GM23338 (cell line): ENCODE data around the gene TBL3. TPM values are rescaled to one million over a fixed set of nuclear protein-coding genes. Genes with fewer than 3 reads are reported as not detected.

Experiments used
- ATAC-seq: fragments of 200-7000 bp; cut with Tn5 transposase; 3 replicates; pipeline ENCODE4 v1.9.1; 2020
- DNase-seq: peaks from one replicate; pipeline ENCODE4 v3.0.0-alpha.2; 2015; ENCODE audit warnings: low spot score
- H2AFZ ChIP-seq: fragments of 200-600 bp; sonication (generic); 2 replicates; pipeline ENCODE4 v1.8.0; 2016; ENCODE audit warnings: antibody characterized with exemption, mild to moderate bottlenecking, moderate library complexity
- H3F3A ChIP-seq: fragments of 200-600 bp; sonication (generic); replicated peaks from 2 replicates; pipeline ENCODE4 v1.8.0; 2017; ENCODE audit warnings: antibody characterized with exemption, mixed run types, low read depth
- H3K27ac ChIP-seq: fragments of 200-600 bp; sonication (generic); 2 replicates; pipeline ENCODE4 v1.6.1; 2016; ENCODE audit warnings: low read depth
- H3K27me3 ChIP-seq: fragments of 200-600 bp; sonication (generic); 2 replicates; pipeline ENCODE4 v1.8.0; 2016; ENCODE audit warnings: mild to moderate bottlenecking, mixed run types, moderate library complexity; ENCODE audit not compliant: insufficient read depth
- H3K36me3 ChIP-seq: fragments of 200-600 bp; sonication (generic); 2 replicates; pipeline ENCODE4 v1.8.0; 2016; ENCODE audit warnings: mild to moderate bottlenecking; ENCODE audit not compliant: insufficient read depth
- H3K4me1 ChIP-seq: fragments of 200-600 bp; sonication (generic); 2 replicates; pipeline ENCODE4 v1.8.0; 2016; ENCODE audit warnings: mild to moderate bottlenecking, moderate library complexity; ENCODE audit not compliant: insufficient read depth
- H3K4me2 ChIP-seq: fragments of 200-600 bp; sonication (generic); 2 replicates; pipeline ENCODE4 v1.7.1; 2017; ENCODE audit warnings: mixed run types
- H3K4me3 ChIP-seq: fragments of 200-600 bp; sonication (generic); 2 replicates; pipeline ENCODE4 v1.6.1; 2016; ENCODE audit warnings: mixed run types
- H3K79me2 ChIP-seq: fragments of 200-600 bp; sonication (generic); replicated peaks from 2 replicates; pipeline ENCODE4 v1.8.0; 2017; ENCODE audit warnings: mild to moderate bottlenecking; ENCODE audit not compliant: insufficient read depth
- H3K9me2 ChIP-seq: fragments of 200-600 bp; sonication (generic); 2 replicates; pipeline ENCODE4 v1.8.0; 2017; ENCODE audit not compliant: insufficient read depth
- H4K20me1 ChIP-seq: fragments of 200-600 bp; sonication (generic); replicated peaks from 2 replicates; pipeline ENCODE4 v1.8.0; 2017; ENCODE audit warnings: mild to moderate bottlenecking; ENCODE audit not compliant: insufficient read depth
- H3K27ac Mint-ChIP-seq: 2 replicates; pipeline ENCODE4 v1.8.0; 2020; ENCODE audit warnings: inconsistent platforms, mild to moderate bottlenecking, moderate library complexity, mixed read lengths
- H3K27me3 Mint-ChIP-seq: 3 replicates; pipeline ENCODE4 v1.8.0; 2022; ENCODE audit warnings: low read depth, mild to moderate bottlenecking, moderate library complexity, mixed read lengths, inconsistent platforms; ENCODE audit not compliant: insufficient read depth, poor library complexity
- H3K36me3 Mint-ChIP-seq: 3 replicates; pipeline ENCODE4 v1.8.0; 2021; ENCODE audit warnings: low read depth, mild to moderate bottlenecking, inconsistent platforms, moderate library complexity, mixed read lengths
- H3K4me1 Mint-ChIP-seq: 3 replicates; pipeline ENCODE4 v1.8.0; 2020; ENCODE audit warnings: mild to moderate bottlenecking, inconsistent platforms, mixed read lengths
- H3K4me3 Mint-ChIP-seq: 3 replicates; pipeline ENCODE4 v1.8.0; 2021; ENCODE audit warnings: moderate library complexity, mild to moderate bottlenecking, inconsistent platforms, mixed read lengths
- H3K9me3 Mint-ChIP-seq: 3 replicates; pipeline ENCODE4 v1.8.0; 2020; ENCODE audit warnings: moderate library complexity, mild to moderate bottlenecking, inconsistent platforms, mixed read lengths
- CREB1 ChIP-seq: fragments of 250-450 bp; sonication (Bioruptor Pico); IDR thresholded peaks from 2 replicates; pipeline ENCODE4 v1.5.0; 2020; ENCODE audit warnings: low read depth, mild to moderate bottlenecking, moderate library complexity
- CTCF ChIP-seq, 2 experiments: fragments of 200-600 bp in 1 of 2; sonication (generic) in 1 of 2; conservative IDR thresholded peaks; 2 replicates each; pipeline versions ENCODE4 v1.5.1 to v1.6.1; 2016 to 2017; ENCODE audit warnings: antibody characterized with exemption in 2 of 2, low read depth in 2 of 2, mild to moderate bottlenecking in 2 of 2, moderate library complexity in 1 of 2
- EZH2 ChIP-seq: fragments of 200-600 bp; sonication (generic); IDR thresholded peaks from one replicate; pipeline ENCODE4 v1.8.0; 2017; ENCODE audit warnings: antibody characterized with exemption, mild to moderate bottlenecking, low read depth; ENCODE audit not compliant: unreplicated experiment
- EZH2phosphoT487 ChIP-seq: fragments of 200-600 bp; sonication (generic); IDR thresholded peaks from one replicate; pipeline ENCODE4 v1.8.1; 2018; ENCODE audit warnings: antibody characterized with exemption; ENCODE audit not compliant: unreplicated experiment
- JUNB ChIP-seq: IDR thresholded peaks from one replicate; pipeline ENCODE4 v1.6.1; 2016; ENCODE audit warnings: antibody characterized with exemption; ENCODE audit not compliant: unreplicated experiment
- NANOG ChIP-seq: IDR thresholded peaks from 2 replicates; pipeline ENCODE4 v1.6.1; 2016; ENCODE audit warnings: antibody characterized with exemption, borderline replicate concordance
- POLR2AphosphoS5 ChIP-seq: IDR thresholded peaks from 2 replicates; pipeline ENCODE4 v1.6.1; 2016; ENCODE audit warnings: antibody characterized with exemption, low read depth
- STAT1 ChIP-seq: IDR thresholded peaks from one replicate; pipeline ENCODE4 v1.6.1; 2016; ENCODE audit warnings: antibody characterized with exemption; ENCODE audit not compliant: unreplicated experiment
- ZNF114 ChIP-seq: fragments of 250-450 bp; sonication (Bioruptor Pico); IDR thresholded peaks from 2 replicates; pipeline ENCODE4 v1.5.0; 2020; ENCODE audit warnings: mild to moderate bottlenecking, moderate library complexity
- ZNF331 ChIP-seq: fragments of 250-450 bp; sonication (Bioruptor Pico); IDR thresholded peaks from 2 replicates; pipeline ENCODE4 v1.5.0; 2020; ENCODE audit warnings: low read depth, mild to moderate bottlenecking, moderate library complexity
- polyA plus RNA-seq: library from polyadenylated mRNA; unstranded; fragments of >200 nt; fragmentation: Nextera tagmentation; extraction: Ambion mirVana; gene quantifications from 2 replicates; pipeline ENCODE4 v1.2.1, GENCODE V29; 2016
- total RNA-seq: library from RNA; depleted of rRNA; stranded (reverse); fragments of >200 nt; shearing (Covaris generic); gene quantifications from 2 replicates; pipeline ENCODE4 v1.2.3, GENCODE V29; 2014
- TF ChIP-seq, protein P1 (sequence below): IDR thresholded peaks from one replicate; pipeline ENCODE4 v1.6.1; 2018; ENCODE audit warnings: antibody characterized with exemption; ENCODE audit not compliant: unreplicated experiment
- TF ChIP-seq, protein P2 (sequence below): IDR thresholded peaks from 2 replicates; pipeline ENCODE4 v1.6.1; 2016; ENCODE audit warnings: antibody characterized with exemption
- TF ChIP-seq, protein P3 (sequence below): fragments of 250-450 bp; sonication (Bioruptor Pico); IDR thresholded peaks from 2 replicates; pipeline ENCODE4 v1.5.0; 2020; ENCODE audit warnings: mild to moderate bottlenecking, moderate library complexity

TBL3 gene
- total and polyA plus RNA-seq, 2 experiments from 2014 or later, result 67.0 to 157 TPM

- ATAC-seq (no peak), DNase-seq (no peak)
- no peak for TF ChIP-seq ZNF114
- TF ChIP-seq EZH2phosphoT487, result no peak
- TF ChIP-seq, protein P1, sequence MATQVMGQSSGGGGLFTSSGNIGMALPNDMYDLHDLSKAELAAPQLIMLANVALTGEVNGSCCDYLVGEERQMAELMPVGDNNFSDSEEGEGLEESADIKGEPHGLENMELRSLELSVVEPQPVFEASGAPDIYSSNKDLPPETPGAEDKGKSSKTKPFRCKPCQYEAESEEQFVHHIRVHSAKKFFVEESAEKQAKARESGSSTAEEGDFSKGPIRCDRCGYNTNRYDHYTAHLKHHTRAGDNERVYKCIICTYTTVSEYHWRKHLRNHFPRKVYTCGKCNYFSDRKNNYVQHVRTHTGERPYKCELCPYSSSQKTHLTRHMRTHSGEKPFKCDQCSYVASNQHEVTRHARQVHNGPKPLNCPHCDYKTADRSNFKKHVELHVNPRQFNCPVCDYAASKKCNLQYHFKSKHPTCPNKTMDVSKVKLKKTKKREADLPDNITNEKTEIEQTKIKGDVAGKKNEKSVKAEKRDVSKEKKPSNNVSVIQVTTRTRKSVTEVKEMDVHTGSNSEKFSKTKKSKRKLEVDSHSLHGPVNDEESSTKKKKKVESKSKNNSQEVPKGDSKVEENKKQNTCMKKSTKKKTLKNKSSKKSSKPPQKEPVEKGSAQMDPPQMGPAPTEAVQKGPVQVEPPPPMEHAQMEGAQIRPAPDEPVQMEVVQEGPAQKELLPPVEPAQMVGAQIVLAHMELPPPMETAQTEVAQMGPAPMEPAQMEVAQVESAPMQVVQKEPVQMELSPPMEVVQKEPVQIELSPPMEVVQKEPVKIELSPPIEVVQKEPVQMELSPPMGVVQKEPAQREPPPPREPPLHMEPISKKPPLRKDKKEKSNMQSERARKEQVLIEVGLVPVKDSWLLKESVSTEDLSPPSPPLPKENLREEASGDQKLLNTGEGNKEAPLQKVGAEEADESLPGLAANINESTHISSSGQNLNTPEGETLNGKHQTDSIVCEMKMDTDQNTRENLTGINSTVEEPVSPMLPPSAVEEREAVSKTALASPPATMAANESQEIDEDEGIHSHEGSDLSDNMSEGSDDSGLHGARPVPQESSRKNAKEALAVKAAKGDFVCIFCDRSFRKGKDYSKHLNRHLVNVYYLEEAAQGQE, result no peak
- TF ChIP-seq CTCF (conservative IDR thresholded peaks at IDR 0.05; ENCODE audit: low read depth in 2 of 2), result no peak
- TF ChIP-seq CREB1, result no peak
- no peak for TF ChIP-seq NANOG
- TF ChIP-seq EZH2, result no peak
- TF ChIP-seq, protein P2, sequence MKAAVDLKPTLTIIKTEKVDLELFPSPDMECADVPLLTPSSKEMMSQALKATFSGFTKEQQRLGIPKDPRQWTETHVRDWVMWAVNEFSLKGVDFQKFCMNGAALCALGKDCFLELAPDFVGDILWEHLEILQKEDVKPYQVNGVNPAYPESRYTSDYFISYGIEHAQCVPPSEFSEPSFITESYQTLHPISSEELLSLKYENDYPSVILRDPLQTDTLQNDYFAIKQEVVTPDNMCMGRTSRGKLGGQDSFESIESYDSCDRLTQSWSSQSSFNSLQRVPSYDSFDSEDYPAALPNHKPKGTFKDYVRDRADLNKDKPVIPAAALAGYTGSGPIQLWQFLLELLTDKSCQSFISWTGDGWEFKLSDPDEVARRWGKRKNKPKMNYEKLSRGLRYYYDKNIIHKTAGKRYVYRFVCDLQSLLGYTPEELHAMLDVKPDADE, result no peak
- TF ChIP-seq POLR2AphosphoS5, result no peak
- no peak for TF ChIP-seq ZNF331
- TF ChIP-seq, protein P3, sequence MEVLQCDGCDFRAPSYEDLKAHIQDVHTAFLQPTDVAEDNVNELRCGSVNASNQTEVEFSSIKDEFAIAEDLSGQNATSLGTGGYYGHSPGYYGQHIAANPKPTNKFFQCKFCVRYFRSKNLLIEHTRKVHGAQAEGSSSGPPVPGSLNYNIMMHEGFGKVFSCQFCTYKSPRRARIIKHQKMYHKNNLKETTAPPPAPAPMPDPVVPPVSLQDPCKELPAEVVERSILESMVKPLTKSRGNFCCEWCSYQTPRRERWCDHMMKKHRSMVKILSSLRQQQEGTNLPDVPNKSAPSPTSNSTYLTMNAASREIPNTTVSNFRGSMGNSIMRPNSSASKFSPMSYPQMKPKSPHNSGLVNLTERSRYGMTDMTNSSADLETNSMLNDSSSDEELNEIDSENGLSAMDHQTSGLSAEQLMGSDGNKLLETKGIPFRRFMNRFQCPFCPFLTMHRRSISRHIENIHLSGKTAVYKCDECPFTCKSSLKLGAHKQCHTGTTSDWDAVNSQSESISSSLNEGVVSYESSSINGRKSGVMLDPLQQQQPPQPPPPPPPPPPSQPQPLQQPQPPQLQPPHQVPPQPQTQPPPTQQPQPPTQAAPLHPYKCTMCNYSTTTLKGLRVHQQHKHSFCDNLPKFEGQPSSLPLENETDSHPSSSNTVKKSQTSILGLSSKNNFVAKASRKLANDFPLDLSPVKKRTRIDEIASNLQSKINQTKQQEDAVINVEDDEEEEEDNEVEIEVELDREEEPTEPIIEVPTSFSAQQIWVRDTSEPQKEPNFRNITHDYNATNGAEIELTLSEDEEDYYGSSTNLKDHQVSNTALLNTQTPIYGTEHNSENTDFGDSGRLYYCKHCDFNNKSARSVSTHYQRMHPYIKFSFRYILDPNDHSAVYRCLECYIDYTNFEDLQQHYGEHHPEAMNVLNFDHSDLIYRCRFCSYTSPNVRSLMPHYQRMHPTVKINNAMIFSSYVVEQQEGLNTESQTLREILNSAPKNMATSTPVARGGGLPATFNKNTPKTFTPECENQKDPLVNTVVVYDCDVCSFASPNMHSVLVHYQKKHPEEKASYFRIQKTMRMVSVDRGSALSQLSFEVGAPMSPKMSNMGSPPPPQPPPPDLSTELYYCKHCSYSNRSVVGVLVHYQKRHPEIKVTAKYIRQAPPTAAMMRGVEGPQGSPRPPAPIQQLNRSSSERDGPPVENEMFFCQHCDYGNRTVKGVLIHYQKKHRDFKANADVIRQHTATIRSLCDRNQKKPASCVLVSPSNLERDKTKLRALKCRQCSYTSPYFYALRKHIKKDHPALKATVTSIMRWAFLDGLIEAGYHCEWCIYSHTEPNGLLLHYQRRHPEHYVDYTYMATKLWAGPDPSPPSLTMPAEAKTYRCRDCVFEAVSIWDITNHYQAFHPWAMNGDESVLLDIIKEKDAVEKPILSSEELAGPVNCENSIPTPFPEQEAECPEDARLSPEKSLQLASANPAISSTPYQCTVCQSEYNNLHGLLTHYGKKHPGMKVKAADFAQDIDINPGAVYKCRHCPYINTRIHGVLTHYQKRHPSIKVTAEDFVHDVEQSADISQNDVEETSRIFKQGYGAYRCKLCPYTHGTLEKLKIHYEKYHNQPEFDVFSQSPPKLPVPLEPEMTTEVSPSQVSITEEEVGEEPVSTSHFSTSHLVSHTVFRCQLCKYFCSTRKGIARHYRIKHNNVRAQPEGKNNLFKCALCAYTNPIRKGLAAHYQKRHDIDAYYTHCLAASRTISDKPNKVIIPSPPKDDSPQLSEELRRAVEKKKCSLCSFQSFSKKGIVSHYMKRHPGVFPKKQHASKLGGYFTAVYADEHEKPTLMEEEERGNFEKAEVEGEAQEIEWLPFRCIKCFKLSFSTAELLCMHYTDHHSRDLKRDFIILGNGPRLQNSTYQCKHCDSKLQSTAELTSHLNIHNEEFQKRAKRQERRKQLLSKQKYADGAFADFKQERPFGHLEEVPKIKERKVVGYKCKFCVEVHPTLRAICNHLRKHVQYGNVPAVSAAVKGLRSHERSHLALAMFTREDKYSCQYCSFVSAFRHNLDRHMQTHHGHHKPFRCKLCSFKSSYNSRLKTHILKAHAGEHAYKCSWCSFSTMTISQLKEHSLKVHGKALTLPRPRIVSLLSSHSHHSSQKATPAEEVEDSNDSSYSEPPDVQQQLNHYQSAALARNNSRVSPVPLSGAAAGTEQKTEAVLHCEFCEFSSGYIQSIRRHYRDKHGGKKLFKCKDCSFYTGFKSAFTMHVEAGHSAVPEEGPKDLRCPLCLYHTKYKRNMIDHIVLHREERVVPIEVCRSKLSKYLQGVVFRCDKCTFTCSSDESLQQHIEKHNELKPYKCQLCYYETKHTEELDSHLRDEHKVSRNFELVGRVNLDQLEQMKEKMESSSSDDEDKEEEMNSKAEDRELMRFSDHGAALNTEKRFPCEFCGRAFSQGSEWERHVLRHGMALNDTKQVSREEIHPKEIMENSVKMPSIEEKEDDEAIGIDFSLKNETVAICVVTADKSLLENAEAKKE, result no peak
- no peak for TF ChIP-seq JUNB
- TF ChIP-seq STAT1, result no peak
- H3K4me2 ChIP-seq, result no peak overlapping the region
- no peak overlapping the region for H3K4me3 Mint-ChIP-seq
- peaks cover 19% of the 10 kb centered on the region for H3K79me2 ChIP-seq
- no peaks in the 10 kb centered on the region; the same call in 1 of the 2 replicates for H4K20me1 ChIP-seq
- H3K27me3 ChIP-seq, result peaks cover 15% of the 10 kb centered on the region
- H3K27ac Mint-ChIP-seq, result no peak overlapping the region
- H2AFZ ChIP-seq, result no peak overlapping the region
- peaks cover 18% of the 10 kb centered on the region for H3K4me1 ChIP-seq
- H3K36me3 ChIP-seq, result no peaks in the 10 kb centered on the region
- peaks cover 13% of the 10 kb centered on the region; the same call in 1 of the 2 replicates for H3F3A ChIP-seq
- no peak overlapping the region for H3K27ac ChIP-seq
- H3K4me1 Mint-ChIP-seq, result peaks cover 14% of the 10 kb centered on the region
- no peak overlapping the region for H3K4me3 ChIP-seq
- H3K36me3 Mint-ChIP-seq, result peaks cover 16% of the 10 kb centered on the region
- peaks cover 31% of the 10 kb centered on the region for H3K27me3 Mint-ChIP-seq
- H3K9me2 ChIP-seq, result no peaks in the 10 kb centered on the region
- peaks cover 3% of the 10 kb centered on the region; the same call in 1 of the 3 replicates for H3K9me3 Mint-ChIP-seq
Measured at GRCh38 chr16:1976216-1976520, 4.3 kb downstream of the TBL3 start.
